HG02571 (cell line): ENCODE results near the gene DCDC1.
A peak's percentile ranks its signal among the peaks of the same experiment; 100 is the strongest.
"Not testable (repeated sequence)": the region's sequence is repeated elsewhere in the genome, so short reads cannot be mapped to it uniquely, and the experiment has no call there.

ENCODE experiments used
- ATAC-seq: cut with Tn5 transposase; IDR thresholded peaks from one replicate; pipeline ENCODE4 v1.9.1; 2021; ENCODE audit warnings: mild to moderate bottlenecking, moderate library complexity; ENCODE audit not compliant: unreplicated experiment

The DCDC1 gene

DNA sequence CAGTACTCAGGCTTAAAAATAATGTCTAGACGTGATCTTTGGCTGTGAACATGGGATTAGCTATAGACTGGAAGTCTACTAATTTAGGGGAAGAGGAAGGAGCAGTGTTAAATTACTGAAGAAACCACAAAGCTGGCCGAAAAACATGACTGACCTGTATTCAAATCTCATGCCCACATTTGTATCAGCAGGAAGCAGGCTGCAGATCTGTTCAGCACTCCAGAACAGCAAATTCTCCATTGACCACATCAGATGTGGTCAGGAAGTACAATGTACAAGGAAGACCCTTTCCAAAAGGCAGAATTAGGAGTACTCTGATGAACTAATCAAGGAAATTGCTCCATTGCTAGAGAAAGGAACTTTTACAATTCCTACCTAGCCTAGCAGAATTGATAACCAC is 31.7 kb downstream of the DCDC1 start:
- ATAC-seq = no peak

- no peak for ATAC-seq
Observed at GRCh38 chr11:31328697-31329096, 40.8 kb downstream of the DCDC1 start.

DNA sequence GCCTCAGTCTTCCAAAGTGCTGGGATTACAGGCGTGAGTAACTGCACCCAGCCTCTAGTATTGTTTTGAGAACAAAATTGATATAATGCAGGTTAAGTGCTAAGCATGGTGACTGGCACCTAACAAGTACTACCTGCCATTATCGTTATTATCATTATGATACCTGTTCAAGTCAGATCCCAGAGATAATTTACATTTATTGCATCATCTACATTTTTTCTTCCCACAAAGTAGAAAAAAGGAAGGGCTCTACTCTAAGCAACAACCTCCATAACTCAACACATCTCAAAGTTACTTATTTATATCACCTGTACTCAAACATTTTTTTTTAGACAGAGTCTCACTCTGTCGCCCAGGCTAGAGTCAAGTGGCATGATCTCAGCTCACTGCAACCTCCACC is 42.1 kb downstream of the DCDC1 start:
- ATAC-seq = no peak

DNA sequence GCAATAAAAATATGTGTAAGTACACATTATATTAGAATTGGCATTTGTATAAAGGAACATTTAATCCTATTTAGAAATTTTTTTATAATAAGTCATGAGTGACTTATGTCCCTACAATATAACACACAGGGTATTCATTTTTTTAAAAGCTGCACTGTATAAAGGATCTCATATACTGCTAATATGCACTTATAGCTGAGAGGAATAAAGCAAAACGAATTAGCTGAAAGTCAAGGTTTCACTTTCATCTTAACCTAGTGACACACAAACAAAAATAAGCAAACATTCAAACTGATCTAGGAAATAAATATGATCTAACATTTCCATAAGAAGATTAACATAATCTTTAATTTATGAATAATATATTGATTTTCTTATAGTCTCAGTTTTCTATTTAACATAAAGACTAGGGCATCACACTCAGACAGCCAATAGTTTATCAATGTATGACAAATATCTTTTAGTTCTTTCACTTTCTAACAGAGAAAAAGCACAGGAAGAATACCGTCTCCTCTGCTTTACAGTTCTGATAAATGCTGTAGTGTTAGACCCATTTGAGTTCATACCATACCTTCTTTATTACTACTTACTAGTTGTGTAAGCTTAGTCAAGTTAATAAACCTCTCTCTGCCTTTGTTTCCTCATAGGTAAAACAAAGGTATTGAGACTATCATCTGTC is 42.9 kb downstream of the DCDC1 start:
- peak; percentile 67 for ATAC-seq

- ATAC-seq = no peak
Observed at GRCh38 chr11:31325160-31325559, 44.4 kb downstream of the DCDC1 start.

DNA sequence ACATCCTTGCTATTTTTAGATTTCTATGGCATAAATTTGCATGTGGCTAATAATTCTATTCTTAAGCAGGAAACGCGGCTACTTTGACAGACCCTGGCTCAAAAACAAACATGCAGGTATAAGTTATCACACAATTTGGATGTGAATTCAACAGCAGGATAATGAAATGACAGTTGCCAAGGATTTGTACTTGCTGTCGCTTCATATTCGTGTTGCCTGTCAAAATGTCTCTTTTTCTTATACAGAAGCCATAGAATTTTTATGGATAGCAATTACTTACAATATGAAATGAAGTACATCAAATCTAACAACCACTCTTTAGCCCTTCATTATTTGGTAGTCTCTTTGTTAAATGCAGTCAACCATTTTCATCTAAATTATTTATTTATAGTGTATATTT is 46.4 kb downstream of the DCDC1 start:
- ATAC-seq = no peak

DNA sequence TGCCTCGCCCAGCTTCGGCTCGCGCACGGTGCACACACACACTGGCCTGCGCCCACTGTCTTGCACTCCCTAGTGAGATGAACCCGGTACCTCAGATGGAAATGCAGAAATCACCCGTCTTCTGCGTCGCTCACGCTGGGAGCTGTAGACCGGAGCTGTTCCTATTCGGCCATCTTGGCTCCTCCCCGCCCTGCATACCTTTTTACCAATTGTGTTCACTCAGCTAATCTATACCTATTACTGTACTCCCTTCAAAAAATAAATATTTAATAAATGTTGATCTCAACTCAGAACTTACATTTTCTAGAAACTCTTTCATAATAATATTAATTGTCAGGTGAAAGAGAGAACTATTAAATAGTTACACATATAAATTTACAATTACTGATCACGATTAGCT is 48.0 kb downstream of the DCDC1 start:
- not testable (repeated sequence) for ATAC-seq

DNA sequence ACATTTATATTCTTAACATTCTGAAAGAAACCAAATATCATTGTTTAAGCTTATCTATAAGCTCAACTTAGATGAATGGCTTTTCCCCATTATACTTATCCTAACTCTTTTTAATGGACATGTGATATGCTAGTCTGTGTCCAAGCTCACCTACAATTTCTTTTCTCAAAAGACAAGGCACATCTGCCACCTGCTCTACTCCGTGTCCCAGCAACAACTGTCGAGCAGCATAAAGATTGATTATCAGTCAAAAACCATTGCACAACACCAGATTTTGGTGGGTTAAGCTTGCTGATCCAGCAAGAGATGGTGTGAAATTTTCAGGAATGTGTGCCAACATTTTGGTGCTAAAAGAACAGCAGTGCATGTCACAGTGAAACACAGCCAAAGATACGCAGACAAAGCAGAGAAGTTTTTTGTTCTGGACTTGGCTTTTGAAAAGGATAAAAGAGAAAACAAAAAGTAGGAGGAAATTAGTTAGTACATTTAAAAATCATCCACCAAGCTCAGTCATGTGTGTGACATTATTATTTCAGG is 65.8 kb downstream of the DCDC1 start:
- no peak for ATAC-seq

DNA sequence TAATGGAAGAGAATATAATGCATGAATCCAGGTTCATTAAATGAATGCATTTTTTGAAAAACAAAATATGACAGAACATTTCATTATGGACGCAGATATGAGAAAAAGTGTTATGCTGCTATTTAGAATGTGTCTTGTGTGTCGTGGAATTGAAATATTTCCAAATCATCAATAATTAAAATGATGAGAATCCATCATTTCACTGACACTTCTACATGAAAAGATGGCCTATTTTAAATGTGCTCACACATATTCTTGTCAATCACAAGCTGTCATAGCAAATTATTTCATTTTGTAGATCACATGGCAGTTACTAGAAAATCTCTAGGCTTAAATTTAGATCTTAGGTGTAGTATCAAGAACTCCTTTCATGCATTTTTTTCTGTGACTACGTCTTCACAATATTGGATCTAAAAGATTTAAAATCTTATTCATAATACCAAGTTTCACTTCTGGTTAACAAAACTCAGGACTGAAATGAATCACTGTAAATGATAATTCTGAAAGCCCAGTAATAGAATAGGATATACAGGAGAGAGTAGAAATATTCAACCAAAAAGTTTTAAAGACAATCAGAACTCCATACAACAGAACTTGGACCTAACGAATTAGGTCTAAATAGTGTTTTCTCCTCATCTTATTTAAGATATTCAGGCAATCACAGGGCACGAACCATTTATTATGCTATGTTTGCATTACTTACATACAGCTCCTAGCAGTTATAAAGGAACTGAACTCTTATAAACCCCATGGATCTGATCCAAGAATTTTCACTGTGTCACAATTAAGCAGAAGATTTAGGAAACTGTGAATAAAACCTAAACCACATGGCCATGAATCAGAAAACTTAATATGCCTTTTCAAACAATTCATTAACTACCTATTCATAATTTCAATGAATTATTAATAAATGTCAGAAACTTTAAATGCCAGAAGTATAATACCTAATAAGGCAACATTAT is 67.7 kb downstream of the DCDC1 start:
- no peak for ATAC-seq

GRCh38 chr11:31295308-31295707 is 74.2 kb downstream of the DCDC1 start:
- no peak for ATAC-seq

- not testable (repeated sequence) for ATAC-seq
Observed at GRCh38 chr11:31273527-31273926, 96.0 kb downstream of the DCDC1 start.

DNA sequence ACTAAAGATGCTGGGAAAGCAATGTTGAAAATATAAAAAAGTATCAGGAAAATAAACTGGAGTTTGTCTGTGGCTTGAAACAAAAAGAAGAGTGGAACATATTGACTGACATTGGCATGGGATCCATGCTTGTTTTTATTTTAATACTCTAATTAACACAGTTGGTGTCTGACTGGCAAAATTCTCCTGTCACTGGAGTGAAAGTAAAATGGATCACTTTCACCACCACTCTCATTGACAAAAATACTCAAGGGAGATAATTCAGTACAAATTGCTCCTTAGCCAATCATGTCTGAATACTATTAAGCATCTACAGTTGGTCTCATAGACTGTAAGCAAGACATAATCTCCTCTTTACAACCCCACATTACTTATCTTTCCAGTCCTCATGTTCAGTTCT is 101.8 kb downstream of the DCDC1 start:
- no peak for ATAC-seq

- ATAC-seq = no peak
Observed at GRCh38 chr11:31264834-31265233, 104.7 kb downstream of the DCDC1 start.

GRCh38 chr11:31262761-31263160 is 106.8 kb downstream of the DCDC1 start:
- no peak for ATAC-seq

GRCh38 chr11:31259797-31260196 is 109.7 kb downstream of the DCDC1 start:
- no peak for ATAC-seq

DNA sequence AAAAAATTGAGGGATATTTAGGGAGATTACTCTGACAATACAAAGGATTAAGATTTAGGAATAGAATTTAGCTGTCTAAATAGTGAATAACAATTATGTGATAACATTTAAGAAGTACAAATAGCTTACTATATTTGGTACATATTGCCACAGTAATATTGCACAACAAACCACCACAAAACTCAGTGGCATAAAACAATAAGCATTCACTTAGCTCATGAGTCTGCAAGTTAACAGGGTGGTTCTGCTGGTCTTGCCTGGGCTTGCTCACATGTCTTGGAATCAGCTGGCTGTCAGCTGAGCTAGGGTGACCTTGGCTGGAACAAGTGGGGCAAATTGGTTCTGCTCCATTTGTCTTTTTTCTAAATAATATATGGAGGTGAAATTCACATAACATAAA is 115.1 kb downstream of the DCDC1 start:
- no peak for ATAC-seq

DNA sequence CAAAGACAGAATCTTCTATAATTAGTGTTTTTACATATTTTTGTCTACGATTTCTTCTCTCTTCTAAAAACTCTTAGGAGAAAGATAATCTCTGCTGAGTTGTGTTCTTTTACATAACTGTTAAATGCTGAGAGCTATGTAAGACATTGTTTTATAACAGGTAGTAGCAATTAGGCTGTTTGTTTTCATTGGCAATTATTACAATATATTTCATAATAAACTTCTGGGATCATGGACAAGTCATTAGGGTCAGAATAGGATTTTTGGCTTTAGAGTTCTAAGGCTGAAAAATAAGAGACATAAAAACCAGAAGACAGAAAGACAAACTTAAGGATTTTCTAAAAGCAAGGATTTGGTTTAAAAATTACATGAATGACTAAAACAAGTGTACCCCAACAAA is 120.8 kb downstream of the DCDC1 start:
- ATAC-seq = no peak

DNA sequence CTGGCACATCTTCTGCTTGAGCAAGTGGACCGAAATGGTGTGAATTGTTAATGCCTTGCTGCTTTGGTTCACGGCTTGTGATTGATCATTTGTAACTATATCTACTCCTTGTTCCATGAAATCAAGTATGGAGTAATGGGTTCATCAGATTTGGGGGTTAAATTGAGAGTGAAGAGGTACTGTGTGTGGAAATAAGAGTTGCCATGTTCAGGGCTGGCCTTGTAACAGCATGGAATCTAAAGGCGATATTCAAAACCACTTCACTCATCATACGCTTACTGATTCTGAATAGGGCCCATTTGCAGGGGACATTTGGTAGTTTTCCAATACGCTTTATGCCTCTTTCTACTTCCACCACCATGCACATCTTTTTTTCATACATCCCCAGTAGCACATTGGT is 122.2 kb downstream of the DCDC1 start:
- ATAC-seq = no peak

DNA sequence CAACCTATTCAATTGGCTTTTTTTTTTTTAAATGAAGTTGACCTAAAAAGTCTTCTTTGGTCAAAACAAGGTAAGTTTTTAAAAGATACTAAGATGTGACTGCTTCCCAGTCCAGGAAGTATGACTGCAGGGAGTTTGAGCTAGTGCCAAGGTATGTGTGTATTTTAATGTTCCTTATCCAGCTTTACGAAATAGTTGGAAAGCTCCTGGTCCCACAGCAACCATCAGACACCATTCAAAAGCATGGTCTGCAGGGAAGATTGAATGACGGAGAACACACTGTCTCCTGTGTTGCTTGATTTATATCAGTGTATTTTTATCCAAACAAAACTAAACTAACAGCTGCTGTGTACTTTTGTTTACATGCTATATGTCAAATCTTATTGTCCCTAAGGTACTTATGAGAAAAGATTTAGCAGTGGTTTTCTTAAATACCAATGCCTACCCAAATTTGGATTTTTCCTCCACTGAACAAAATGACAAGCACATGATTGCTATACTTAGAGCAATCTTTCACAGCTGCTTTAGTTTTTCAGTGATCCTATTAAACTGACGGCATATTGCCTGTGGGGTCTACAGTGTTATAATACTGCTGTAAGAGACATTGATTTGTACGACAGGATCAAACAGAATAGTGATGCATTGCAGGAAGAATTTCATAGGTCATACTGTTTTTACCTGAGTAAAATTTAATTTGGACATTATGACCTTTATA is 122.9 kb downstream of the DCDC1 start:
- no peak for ATAC-seq

- ATAC-seq = no peak
Observed at GRCh38 chr11:31243706-31244105, 125.8 kb downstream of the DCDC1 start.

GRCh38 chr11:31240340-31240904 is 129.1 kb downstream of the DCDC1 start:
- ATAC-seq = no peak
